Testis (tissue), 2 donors: ENCODE data around the gene KPNB1.

ENCODE experiments used
- CTCF ChIP-seq, 3 experiments: fragments of 450-650 bp in 2 of 3; fragments of 200-600 bp in 1 of 3; sonication (generic) in 1 of 3; IDR thresholded peaks; one replicate each; pipeline ENCODE4 v1.5.1; 2016 to 2019; ENCODE audit warnings: antibody characterized with exemption in 3 of 3, mild to moderate bottlenecking in 2 of 3, moderate library complexity in 1 of 3
- POLR2A ChIP-seq: fragments of 450-650 bp; IDR thresholded peaks from one replicate; pipeline ENCODE4 v1.6.1; 2017; ENCODE audit warnings: antibody characterized with exemption, mild to moderate bottlenecking, moderate library complexity

GRCh38 chr17:47693731-47694580 lies 44.2 kb downstream of the KPNB1 start, which contains the start of gene TBKBP1:
- no peak for TF ChIP-seq CTCF (IDR thresholded peaks at IDR 0.05)
- no peak for TF ChIP-seq POLR2A
